PFSK-1 (cell line): Measurements from ENCODE around the gene NRXN3.

Experiments used
- FOXP2 ChIP-seq: optimal IDR thresholded peaks from 2 replicates; pipeline ENCODE3; 2011; ENCODE audit warnings: borderline replicate concordance, control low read depth, inconsistent platforms; ENCODE audit not compliant: insufficient read depth; ENCODE audit errors: extremely low read length, extremely low read depth
- POLR2AphosphoS5 ChIP-seq: IDR thresholded peaks from 2 replicates; pipeline ENCODE4 v1.6.1; 2012; ENCODE audit warnings: low read depth, mild to moderate bottlenecking, control low read depth, low read length, moderate library complexity
- REST ChIP-seq, 2 experiments: IDR thresholded peaks; 2 replicates each; pipeline versions ENCODE4 v1.6.1 to v1.8.0; 2011 to 2012; ENCODE audit warnings: low read depth in 2 of 2, low read length in 2 of 2, control low read depth in 1 of 2, inconsistent platforms in 1 of 2, mild to moderate bottlenecking in 1 of 2, moderate library complexity in 1 of 2; ENCODE audit not compliant: insufficient read depth in 1 of 2
- SIN3A ChIP-seq: IDR thresholded peaks from 2 replicates; pipeline ENCODE4 v1.6.1; 2012; ENCODE audit warnings: mild to moderate bottlenecking, low read length, moderate library complexity, borderline replicate concordance; ENCODE audit not compliant: insufficient read depth
- TAF1 ChIP-seq: IDR thresholded peaks from 2 replicates; pipeline ENCODE4 v1.6.1; 2012; ENCODE audit warnings: low read length, control low read depth, borderline replicate concordance; ENCODE audit not compliant: insufficient read depth

Gene NRXN3

DNA sequence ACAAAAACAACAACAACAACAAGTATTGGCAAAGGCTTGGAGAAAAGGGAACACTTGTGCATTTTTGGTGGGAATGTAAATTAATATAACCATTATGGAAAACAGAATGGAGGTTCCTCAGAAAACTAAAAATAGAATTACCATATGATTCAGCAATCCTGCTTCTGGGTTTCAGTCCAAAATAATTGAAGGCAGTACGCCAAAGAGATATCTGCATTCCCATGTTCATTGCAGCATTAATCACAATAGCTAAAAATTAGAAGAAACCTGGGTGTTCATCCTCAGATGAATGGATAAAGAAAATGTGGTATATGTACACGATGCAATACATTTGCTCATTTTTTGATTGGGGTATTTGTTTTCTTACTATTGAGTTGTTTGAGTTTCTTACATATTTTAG, 813.0 kb downstream of the NRXN3 start:
- TF ChIP-seq FOXP2, result no peak
- no peak for TF ChIP-seq SIN3A
- no peak for TF ChIP-seq REST (IDR thresholded peaks at IDR 0.05; ENCODE audit: insufficient read depth in 1 of 2, low read depth in 2 of 2, low read length in 2 of 2)
- TF ChIP-seq POLR2AphosphoS5, result no peak
- TF ChIP-seq TAF1, result no peak

DNA sequence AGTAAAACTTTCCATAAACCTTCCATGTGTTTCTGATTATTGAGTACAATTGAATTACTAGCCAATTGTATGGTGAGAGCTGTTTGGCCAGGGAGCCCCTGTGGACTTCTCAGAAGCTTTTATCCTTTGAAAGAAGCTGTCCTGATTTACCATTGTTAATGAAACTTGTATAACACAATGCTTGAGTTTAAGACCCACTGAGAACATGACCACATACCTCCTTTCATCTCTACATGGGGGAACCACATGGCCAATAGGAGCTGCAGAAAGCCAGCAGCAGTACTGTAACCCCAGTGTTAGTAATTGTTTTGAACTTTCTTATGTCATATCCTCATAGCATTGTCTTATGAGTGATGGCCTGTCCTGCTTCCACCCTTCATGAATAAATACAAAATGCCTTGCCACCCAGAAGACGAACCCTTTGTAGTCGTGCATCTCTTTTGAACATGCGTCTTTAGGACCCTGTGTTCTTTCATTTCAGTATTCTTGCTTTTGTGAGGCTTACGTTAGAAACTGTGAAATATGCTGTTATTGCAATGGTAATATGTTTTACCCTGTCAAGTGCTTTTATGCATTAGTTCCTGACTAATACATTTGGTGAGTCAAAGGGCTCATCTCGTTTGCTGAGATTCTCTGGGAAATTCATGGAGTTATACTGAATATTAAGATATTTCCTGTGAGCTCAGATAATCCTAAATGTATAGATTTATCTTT, 815.7 kb downstream of the NRXN3 start:
- TF ChIP-seq SIN3A (no peak), TAF1 (no peak), FOXP2 (no peak), REST (IDR thresholded peaks at IDR 0.05; ENCODE audit: insufficient read depth in 1 of 2, low read depth in 2 of 2, low read length in 2 of 2) (no peak), POLR2AphosphoS5 (no peak)

DNA sequence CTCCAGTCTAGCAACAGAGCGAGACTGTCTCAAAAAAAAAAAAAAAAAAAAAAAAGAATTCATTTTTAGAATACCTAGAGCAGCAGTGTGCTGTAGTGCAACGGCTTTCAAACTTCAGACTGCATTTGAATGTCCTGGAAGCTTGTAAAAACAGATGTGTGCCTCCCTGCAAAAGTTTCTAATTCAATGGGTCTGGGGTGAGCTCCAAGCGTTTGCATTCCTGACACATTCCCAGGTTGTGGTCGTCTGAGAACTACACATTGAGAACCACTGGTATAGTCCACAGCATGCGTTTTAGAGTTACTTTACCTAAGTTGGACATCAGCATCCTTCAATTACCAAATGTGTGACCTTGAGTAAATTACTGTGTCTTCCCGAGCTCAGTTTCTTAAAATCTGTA, 816.8 kb downstream of the NRXN3 start:
- TF ChIP-seq FOXP2 (no peak), POLR2AphosphoS5 (no peak), SIN3A (no peak), TAF1 (no peak), REST (IDR thresholded peaks at IDR 0.05; ENCODE audit: insufficient read depth in 1 of 2, low read depth in 2 of 2, low read length in 2 of 2) (no peak)

DNA sequence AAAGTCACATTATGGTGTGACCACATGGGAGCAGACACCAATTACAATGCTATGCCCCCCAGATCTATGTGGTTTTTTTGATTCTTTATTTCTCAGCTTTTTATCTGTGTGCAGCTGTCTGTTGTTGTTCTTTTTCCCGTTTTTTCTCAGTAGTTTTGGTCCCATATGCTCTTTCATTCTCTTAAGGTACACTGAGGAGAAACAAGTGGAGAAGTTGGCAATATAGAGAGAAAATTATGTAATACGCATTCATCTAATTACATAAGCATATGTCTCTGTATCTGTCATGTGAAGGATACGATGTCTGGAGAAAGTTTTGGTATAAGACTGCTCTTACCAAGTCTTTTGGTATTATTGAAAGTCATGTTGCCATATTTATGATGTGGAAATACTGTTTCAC, 819.0 kb downstream of the NRXN3 start:
- TF ChIP-seq TAF1, result no peak
- TF ChIP-seq SIN3A, result no peak
- no peak for TF ChIP-seq FOXP2
- TF ChIP-seq REST (IDR thresholded peaks at IDR 0.05; ENCODE audit: insufficient read depth in 1 of 2, low read depth in 2 of 2, low read length in 2 of 2), result no peak
- no peak for TF ChIP-seq POLR2AphosphoS5
